Umbilical cord (tissue), 2 donors: ENCODE data around the gene HNRNPH3. TPM values are rescaled to one million over a fixed set of nuclear protein-coding genes. Genes with fewer than 3 reads are reported as not detected.
"Not testable (repeated sequence)": the region's sequence is repeated elsewhere in the genome, so short reads cannot be mapped to it uniquely, and the experiment has no call there.

Experiments used
- DNase-seq: peaks from one replicate; pipeline ENCODE4 v3.0.0-alpha.2; 2015; ENCODE audit warnings: low spot score
- total RNA-seq: library from RNA; depleted of rRNA; stranded (reverse); fragments of >200 nt; gene quantifications from one replicate; pipeline ENCODE4 v1.2.3, GENCODE V29; 2014; ENCODE audit warnings: low replicate concordance; ENCODE audit not compliant: insufficient read depth

HNRNPH3 gene
- total RNA-seq: 19.0 TPM

GRCh38 chr10:68331455-68332258, at the start of gene HNRNPH3:
HNRNPH3 (plus strand) TSS chr10:68332064; CDS start chr10:68337222, 5,158 bp downstream.
- DNase-seq: peak; percentile 99

- no peak for DNase-seq
Measured at GRCh38 chr10:68284062-68285001, 47.5 kb upstream of the HNRNPH3 start.

GRCh38 chr10:68288717-68289116, 43.1 kb upstream of the HNRNPH3 start:
- DNase-seq: no peak

- no peak for DNase-seq
Measured at GRCh38 chr10:68290736-68291135, 41.1 kb upstream of the HNRNPH3 start.

GRCh38 chr10:68296843-68297663, 34.8 kb upstream of the HNRNPH3 start:
- peak; percentile 60 for DNase-seq

GRCh38 chr10:68301301-68301700, 30.6 kb upstream of the HNRNPH3 start:
- no peak for DNase-seq

GRCh38 chr10:68301790-68302502, 29.9 kb upstream of the HNRNPH3 start:
- DNase-seq: peak; percentile 57

GRCh38 chr10:68302503-68302823, 29.4 kb upstream of the HNRNPH3 start:
- no peak for DNase-seq

- DNase-seq: no peak
Measured at GRCh38 chr10:68302871-68303270, 29.0 kb upstream of the HNRNPH3 start.

GRCh38 chr10:68303849-68304412, 27.9 kb upstream of the HNRNPH3 start:
- no peak for DNase-seq

- no peak for DNase-seq
Measured at GRCh38 chr10:68305854-68306253, 26.0 kb upstream of the HNRNPH3 start.

GRCh38 chr10:68310531-68310930, 21.3 kb upstream of the HNRNPH3 start:
- no peak for DNase-seq

- DNase-seq: not testable (repeated sequence)
Measured at GRCh38 chr10:68314930-68315329, 16.9 kb upstream of the HNRNPH3 start.

- DNase-seq: no peak
Measured at GRCh38 chr10:68315582-68315981, 16.3 kb upstream of the HNRNPH3 start.

GRCh38 chr10:68318331-68319059, 13.4 kb upstream of the HNRNPH3 start:
- no peak for DNase-seq

GRCh38 chr10:68324396-68324795, 7.5 kb upstream of the HNRNPH3 start:
- DNase-seq: not testable (repeated sequence)

- DNase-seq: peak; percentile 78
Measured at GRCh38 chr10:68327889-68328786, 3.7 kb upstream of the HNRNPH3 start.

- no peak for DNase-seq
Measured at GRCh38 chr10:68329506-68329861, 2.4 kb upstream of the HNRNPH3 start.
